Measurements from ENCODE around the gene CLEC4F. TPM values are rescaled to one million over a fixed set of nuclear protein-coding genes. Genes with fewer than 3 reads are reported as not detected.

The CLEC4F gene
- total RNA-seq, 6 experiments from 2014 or later, result not detected

DNA sequence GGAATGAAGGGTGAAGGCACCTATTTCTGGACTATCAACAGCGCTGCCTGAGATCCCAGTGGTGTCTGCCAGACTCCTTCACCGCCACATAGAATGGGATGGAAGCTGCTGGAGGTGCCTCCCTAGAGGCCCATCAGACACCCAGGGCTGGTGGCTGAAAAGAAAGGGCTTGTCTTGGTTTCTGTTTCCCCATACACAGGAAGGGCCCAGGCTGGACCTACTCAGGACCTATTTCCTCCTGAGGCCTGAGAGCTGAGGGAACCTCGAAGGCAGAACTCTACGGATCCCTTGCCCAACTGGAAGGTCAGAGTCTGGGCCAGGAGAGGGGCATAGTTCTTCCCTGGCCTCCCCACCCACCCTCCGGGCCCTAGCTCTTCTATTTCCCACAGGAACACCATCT is 2.9 kb upstream of the CLEC4F start:
- no peak for DNase-seq
- no peaks in the 10 kb centered on the region for H3K4me1 ChIP-seq
- H3K27me3 ChIP-seq, result no peaks in the 10 kb centered on the region
- TF ChIP-seq POLR2A (IDR thresholded peaks at IDR 0.05), result no peak
- TF ChIP-seq, protein P1, sequence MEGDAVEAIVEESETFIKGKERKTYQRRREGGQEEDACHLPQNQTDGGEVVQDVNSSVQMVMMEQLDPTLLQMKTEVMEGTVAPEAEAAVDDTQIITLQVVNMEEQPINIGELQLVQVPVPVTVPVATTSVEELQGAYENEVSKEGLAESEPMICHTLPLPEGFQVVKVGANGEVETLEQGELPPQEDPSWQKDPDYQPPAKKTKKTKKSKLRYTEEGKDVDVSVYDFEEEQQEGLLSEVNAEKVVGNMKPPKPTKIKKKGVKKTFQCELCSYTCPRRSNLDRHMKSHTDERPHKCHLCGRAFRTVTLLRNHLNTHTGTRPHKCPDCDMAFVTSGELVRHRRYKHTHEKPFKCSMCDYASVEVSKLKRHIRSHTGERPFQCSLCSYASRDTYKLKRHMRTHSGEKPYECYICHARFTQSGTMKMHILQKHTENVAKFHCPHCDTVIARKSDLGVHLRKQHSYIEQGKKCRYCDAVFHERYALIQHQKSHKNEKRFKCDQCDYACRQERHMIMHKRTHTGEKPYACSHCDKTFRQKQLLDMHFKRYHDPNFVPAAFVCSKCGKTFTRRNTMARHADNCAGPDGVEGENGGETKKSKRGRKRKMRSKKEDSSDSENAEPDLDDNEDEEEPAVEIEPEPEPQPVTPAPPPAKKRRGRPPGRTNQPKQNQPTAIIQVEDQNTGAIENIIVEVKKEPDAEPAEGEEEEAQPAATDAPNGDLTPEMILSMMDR (IDR thresholded peaks at IDR 0.05), result no peak
- H3K9me3 ChIP-seq, result no peaks in the 10 kb centered on the region
- H3K27ac ChIP-seq, result no peak overlapping the region
- no peaks in the 10 kb centered on the region for H3K36me3 ChIP-seq
- peak in 1 of 4 donors; percentile 39 for ATAC-seq
- no CpG with 5 or more reads among the region's 5 CpGs for WGBS (ENCODE audit: insufficient coverage, low coverage, low lambda C conversion rate, missing lambda C conversion rate)
- intact Hi-C loops (cut with DNase I), result no loop called here
- no peak overlapping the region for H3K4me3 ChIP-seq

- intact Hi-C loops (cut with DNase I), result no loop called here
- H3K27ac ChIP-seq, result no peak overlapping the region
- TF ChIP-seq POLR2A (IDR thresholded peaks at IDR 0.05), result no peak
- TF ChIP-seq, protein P1 (IDR thresholded peaks at IDR 0.05), result no peak
- no peaks in the 10 kb centered on the region for H3K36me3 ChIP-seq
- no peaks in the 10 kb centered on the region for H3K4me1 ChIP-seq
- no peaks in the 10 kb centered on the region for H3K9me3 ChIP-seq
- DNase-seq (no peak), ATAC-seq (no peak)
- WGBS (ENCODE audit: insufficient coverage, low coverage, low lambda C conversion rate, missing lambda C conversion rate), result no CpG with 5 or more reads among the region's 8 CpGs
- no peak overlapping the region for H3K4me3 ChIP-seq
- H3K27me3 ChIP-seq, result no peaks in the 10 kb centered on the region
Observed at GRCh38 chr2:70822843-70823242, 2.4 kb upstream of the CLEC4F start.

DNA sequence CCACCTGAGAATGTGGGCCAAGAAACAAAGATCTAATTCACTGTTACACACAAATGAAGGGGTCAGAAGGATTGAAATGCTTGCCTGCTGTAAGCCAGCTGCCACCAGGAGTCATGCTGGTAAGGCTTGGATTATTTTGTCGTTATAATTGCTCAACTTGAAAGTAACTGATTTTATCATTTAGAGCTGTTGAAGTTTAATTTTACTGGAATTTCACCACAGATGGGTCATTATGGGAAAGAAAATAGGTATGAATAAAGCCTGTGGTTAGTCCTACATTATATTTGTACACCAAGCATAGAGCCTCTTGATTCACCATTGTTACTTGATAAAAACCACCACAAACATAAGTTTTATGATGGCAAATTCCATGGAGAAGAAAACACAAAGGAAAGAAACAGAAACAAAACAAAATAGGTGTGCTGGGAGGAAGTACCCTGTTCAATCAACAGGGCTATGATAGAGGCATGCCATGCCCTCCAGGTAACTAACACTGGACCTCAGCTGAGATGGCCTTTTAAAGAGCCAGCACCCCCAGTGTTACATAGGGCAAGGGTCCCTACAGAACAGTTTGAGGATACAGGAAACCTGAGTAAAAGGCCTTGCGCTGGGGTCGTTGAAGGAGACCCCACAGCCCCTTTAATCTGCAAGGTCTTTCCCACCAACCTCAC is 3.0 kb downstream of the CLEC4F start:
- no peak for ATAC-seq

DNA sequence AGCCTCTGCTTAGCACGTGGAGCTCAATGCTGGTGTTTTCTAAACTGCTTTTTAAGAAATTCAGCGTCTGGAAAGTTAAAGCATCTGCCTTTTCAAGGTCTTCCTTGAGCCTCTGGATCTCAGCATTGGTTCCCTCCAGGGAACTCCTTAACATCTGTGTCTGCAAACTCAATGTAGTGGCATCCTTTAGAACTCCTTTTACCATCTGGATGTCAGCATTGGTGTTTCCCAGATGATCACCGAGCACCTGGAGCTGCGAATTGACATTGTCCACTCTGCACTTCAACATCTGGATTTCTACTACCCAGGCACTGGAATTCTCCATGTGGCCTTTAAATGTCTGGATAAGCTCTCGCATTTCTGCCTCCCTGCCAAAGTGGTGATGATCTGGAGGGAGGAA is 3.7 kb downstream of the CLEC4F start:
- intact Hi-C loops (cut with DNase I), result no loop called here
- WGBS (ENCODE audit: insufficient coverage, low coverage, low lambda C conversion rate, missing lambda C conversion rate), result 53% methylated on average over 3 of the region's 5 CpGs

More for the DNA sequence above, 3.0 kb downstream of the CLEC4F start:
- TF ChIP-seq, protein P1 (IDR thresholded peaks at IDR 0.05), result no peak
- TF ChIP-seq POLR2A (IDR thresholded peaks at IDR 0.05), result no peak
- Histone ChIP-seq H3K27ac (no peak overlapping the region), H3K9me3 (no peaks in the 10 kb centered on the region), H3K36me3 (no peaks in the 10 kb centered on the region), H3K27me3 (no peaks in the 10 kb centered on the region), H3K4me3 (no peak overlapping the region), H3K4me1 (no peaks in the 10 kb centered on the region)
- no peak for DNase-seq
- intact Hi-C loops (cut with DNase I), result no loop called here
- WGBS (ENCODE audit: insufficient coverage, low coverage, low lambda C conversion rate, missing lambda C conversion rate), result 76% methylated on average over 3 of the region's 3 CpGs

More for the DNA sequence above, 3.7 kb downstream of the CLEC4F start:
- H3K4me3 ChIP-seq, result no peak overlapping the region
- H3K27me3 ChIP-seq, result no peaks in the 10 kb centered on the region
- no peak overlapping the region for H3K27ac ChIP-seq
- ATAC-seq (no peak), DNase-seq (no peak)
- H3K9me3 ChIP-seq, result no peaks in the 10 kb centered on the region
- H3K36me3 ChIP-seq, result no peaks in the 10 kb centered on the region
- no peak for TF ChIP-seq POLR2A (IDR thresholded peaks at IDR 0.05)
- TF ChIP-seq, protein P1 (IDR thresholded peaks at IDR 0.05), result no peak
- H3K4me1 ChIP-seq, result no peaks in the 10 kb centered on the region

Measured in right lobe of liver (tissue), 6 donors.